SK-N-SH (cell line): ENCODE data around the gene TGFBRAP1. TPM values are rescaled to one million over a fixed set of nuclear protein-coding genes. Genes with fewer than 3 reads are reported as not detected.

Experiments
- CTCF ChIA-PET: fragments of 300-600, 350-600 bp; formaldehyde crosslinking; extraction: SDS; loops from one replicate; lab custom pipeline; 2021; lab: Yijun Ruan, JAX
- POLR2A ChIA-PET: fragments of 350-600 bp; sonication (Branson Sonifier 250); formaldehyde crosslinking; extraction: SDS; loops from one replicate; lab custom pipeline; 2020; ENCODE audit warnings: antibody characterized with exemption, inconsistent platforms; lab: Yijun Ruan, JAX
- DNase-seq: peaks from one replicate; pipeline ENCODE4 v3.0.0; 2012
- H2AFZ ChIP-seq: fragments of 200-600 bp; sonication (generic); 2 replicates; pipeline ENCODE4 v1.8.1; 2016; ENCODE audit warnings: antibody characterized with exemption, mild to moderate bottlenecking, low read depth
- H3F3A ChIP-seq: fragments of 200-600 bp; sonication (generic); replicated peaks from 2 replicates; pipeline ENCODE3; 2016; ENCODE audit warnings: antibody characterized with exemption, mild to moderate bottlenecking; ENCODE audit not compliant: insufficient read depth
- H3K27ac ChIP-seq, 2 experiments: fragments of 200-500 bp in 1 of 2; fragments of 200-600 bp in 1 of 2; sonication (Bioruptor generic) in 1 of 2; sonication (generic), shearing (Covaris generic) in 1 of 2; 2 replicates each; pipeline versions ENCODE4 v1.5.1 to v1.6.1; 2014 to 2016; ENCODE audit warnings: low read depth in 2 of 2, inconsistent platforms in 1 of 2, low read length in 1 of 2, mild to moderate bottlenecking in 1 of 2, mixed read lengths in 1 of 2
- H3K27me3 ChIP-seq: fragments of 200-600 bp; sonication (generic), shearing (Covaris generic); 2 replicates; pipeline ENCODE4 v1.6.1; 2016; ENCODE audit warnings: mixed run types; ENCODE audit not compliant: insufficient read depth
- H3K36me3 ChIP-seq, 2 experiments: fragments of 200-500 bp in 1 of 2; fragments of 200-600 bp in 1 of 2; sonication (Bioruptor generic) in 1 of 2; sonication (generic) in 1 of 2; replicated peaks in 1 of 2; 2 replicates each; pipeline versions ENCODE3 to v1.5.1; 2014 to 2016; ENCODE audit warnings: low read length in 1 of 2, mild to moderate bottlenecking in 1 of 2; ENCODE audit not compliant: insufficient read depth in 2 of 2, control insufficient read depth in 1 of 2
- H3K4me1 ChIP-seq, 2 experiments: fragments of 200-500 bp in 1 of 2; fragments of 200-600 bp in 1 of 2; sonication (Bioruptor generic) in 1 of 2; sonication (generic), shearing (Covaris generic) in 1 of 2; 2 replicates each; pipeline versions ENCODE4 v1.5.1 to v1.6.1; 2014 to 2016; ENCODE audit warnings: low read depth in 1 of 2, low read length in 1 of 2, mixed run types in 1 of 2; ENCODE audit not compliant: insufficient read depth in 2 of 2, control insufficient read depth in 1 of 2
- H3K4me2 ChIP-seq: fragments of 200-600 bp; sonication (generic), shearing (Covaris generic); 2 replicates; pipeline ENCODE4 v1.6.1; 2017; ENCODE audit warnings: mixed run types
- H3K4me3 ChIP-seq, 2 experiments: fragments of 200-500 bp in 1 of 2; fragments of 200-600 bp in 1 of 2; sonication (Bioruptor generic) in 1 of 2; sonication (generic), shearing (Covaris generic) in 1 of 2; 2 replicates each; pipeline versions ENCODE4 v1.5.1 to v1.8.1; 2014 to 2016; ENCODE audit warnings: low read depth in 2 of 2, inconsistent platforms in 1 of 2, low read length in 1 of 2, mild to moderate bottlenecking in 1 of 2, mixed read lengths in 1 of 2, moderate library complexity in 1 of 2
- H3K79me2 ChIP-seq: fragments of 200-600 bp; sonication (generic); 2 replicates; pipeline ENCODE4 v1.8.1; 2017; ENCODE audit warnings: mild to moderate bottlenecking; ENCODE audit not compliant: insufficient read depth
- H3K9ac ChIP-seq: fragments of 200-600 bp; sonication (generic); 2 replicates; pipeline ENCODE4 v1.6.1; 2017; ENCODE audit warnings: mixed run types
- H3K9me2 ChIP-seq: fragments of 200-600 bp; sonication (generic); 2 replicates; pipeline ENCODE4 v1.6.1; 2017; ENCODE audit warnings: mixed run types
- H3K9me3 ChIP-seq: fragments of 200-600 bp; sonication (generic); 2 replicates; pipeline ENCODE4 v1.6.1; 2017; ENCODE audit warnings: mixed run types, mild to moderate bottlenecking, moderate library complexity
- H4K20me1 ChIP-seq: fragments of 200-600 bp; sonication (generic); 2 replicates; pipeline ENCODE4 v1.6.1; 2017; ENCODE audit warnings: mild to moderate bottlenecking, mixed run types; ENCODE audit not compliant: insufficient read depth
- CHD2 ChIP-seq: fragments of 150-350 bp; IDR thresholded peaks from 2 replicates; pipeline ENCODE4 v1.6.1; 2018; ENCODE audit warnings: low read length; ENCODE audit not compliant: partially characterized antibody
- ELF1 ChIP-seq: IDR thresholded peaks from 2 replicates; pipeline ENCODE4 v1.4.0; 2012
- EP300 ChIP-seq, 2 experiments: IDR thresholded peaks; 2 replicates each; pipeline versions ENCODE4 v1.4.0 to v1.6.1; 2012; ENCODE audit warnings: borderline replicate concordance in 1 of 2, low read depth in 1 of 2, low read length in 1 of 2
- EZH2phosphoT487 ChIP-seq: fragments of 200-600 bp; sonication (generic); IDR thresholded peaks from 2 replicates; pipeline ENCODE4 v1.6.1; 2017; ENCODE audit warnings: low read depth, mixed run types, mild to moderate bottlenecking, antibody characterized with exemption, moderate library complexity, borderline replicate concordance
- FOSL2 ChIP-seq: IDR thresholded peaks from 2 replicates; pipeline ENCODE4 v1.4.0; 2012; ENCODE audit warnings: low read depth, mild to moderate bottlenecking, moderate library complexity, borderline replicate concordance
- GABPA ChIP-seq: IDR thresholded peaks from 2 replicates; pipeline ENCODE4 v1.4.0; 2012; ENCODE audit warnings: low read depth, mild to moderate bottlenecking
- JUND ChIP-seq: IDR thresholded peaks from 2 replicates; pipeline ENCODE4 v1.4.0; 2012
- MAX ChIP-seq: IDR thresholded peaks from 2 replicates; pipeline ENCODE4 v1.4.0; 2012; ENCODE audit warnings: low read depth
- MXI1 ChIP-seq: IDR thresholded peaks from 2 replicates; pipeline ENCODE4 v1.6.1; 2012; ENCODE audit warnings: mild to moderate bottlenecking, low read depth, low read length, improper control_type of control experiment
- NFIC ChIP-seq: IDR thresholded peaks from 2 replicates; pipeline ENCODE4 v1.4.0; 2012; ENCODE audit warnings: borderline replicate concordance
- NRF1 ChIP-seq: IDR thresholded peaks from 2 replicates; pipeline ENCODE4 v1.6.1; 2012; ENCODE audit warnings: low read depth, mild to moderate bottlenecking, low read length
- PBX3 ChIP-seq: IDR thresholded peaks from 2 replicates; pipeline ENCODE4; 2012
- POLR2AphosphoS5 ChIP-seq: IDR thresholded peaks from 2 replicates; pipeline ENCODE4 v1.6.1; 2012; ENCODE audit warnings: low read depth, low read length
- RAD21 ChIP-seq: IDR thresholded peaks from 2 replicates; pipeline ENCODE4 v1.6.1; 2012; ENCODE audit warnings: mild to moderate bottlenecking, low read length
- RCOR1 ChIP-seq: fragments of 150-350 bp; IDR thresholded peaks from 2 replicates; pipeline ENCODE4 v1.6.1; 2017; ENCODE audit warnings: antibody characterized with exemption, low read length
- RXRA ChIP-seq: IDR thresholded peaks from 2 replicates; pipeline ENCODE4 v1.4.0; 2012; ENCODE audit warnings: low read depth, mild to moderate bottlenecking, borderline replicate concordance
- SIN3A ChIP-seq: IDR thresholded peaks from 2 replicates; pipeline ENCODE4 v1.6.1; 2012; ENCODE audit warnings: low read depth, mild to moderate bottlenecking, low read length, moderate library complexity, borderline replicate concordance
- TAF1 ChIP-seq: IDR thresholded peaks from 2 replicates; pipeline ENCODE4 v1.6.1; 2012; ENCODE audit warnings: low read depth, mild to moderate bottlenecking, low read length, moderate library complexity, borderline replicate concordance
- TCF12 ChIP-seq: IDR thresholded peaks from 2 replicates; pipeline ENCODE4 v1.4.0; 2012
- USF1 ChIP-seq: IDR thresholded peaks from 2 replicates; pipeline ENCODE4 v1.4.0; 2012; ENCODE audit warnings: low read depth, borderline replicate concordance
- YY1 ChIP-seq: IDR thresholded peaks from 2 replicates; pipeline ENCODE4 v1.4.0; 2012; ENCODE audit warnings: low read depth, mild to moderate bottlenecking
- WGBS: methylation state at CpG from one replicate; pipeline ENCODE4 v1.1.6; 2017; ENCODE audit warnings: low lambda C conversion rate; 5-methylcytosine and 5-hydroxymethylcytosine counted together
- polyA plus RNA-seq, 3 experiments: library from polyadenylated mRNA; depleted of rRNA; stranded (reverse); fragments of >200 nt; gene quantifications; 2 replicates each; pipeline ENCODE4 v1.2.3, GENCODE V29; 2012

TGFBRAP1 gene
- polyA plus RNA-seq, 1 of the 3 experiments (the other 2 are of a cell fraction), result 5.7 TPM

GRCh38 chr2:105337122-105338019 is 7.8 kb upstream of the TGFBRAP1 start, which contains the start of gene C2orf49:
TSS of gene C2orf49 (plus strand) at chr2:105337540. CDS start at chr2:105337588, 48 bp downstream.
- 1% methylated on average over 24 of the region's 58 CpGs for WGBS
- ChIA-PET CTCF (interaction anchor here (0.7 to 1.4 kb wide), 4 partner anchors 8 to 184 kb away, joined by 3 to 5 read pairs (median 3); partner anchors contain the start of gene TGFBRAP1), POLR2A (interaction anchor here (0.6 to 1.7 kb wide), 3 partner anchors 61 to 1020 kb away, joined by 3 to 4 read pairs (median 3); partner anchors contain the start of gene FHL2)
- Histone ChIP-seq H3K27ac (peak within 1 kb of the TSS; percentile 96), H3F3A (no peaks in the 10 kb centered on the region), H3K4me2 (peak within 1 kb of the TSS; percentile 80), H2AFZ (peak within 1 kb of the TSS; percentile 94), H3K27me3 (no peaks in the 10 kb centered on the region), H3K9ac (peak within 1 kb of the TSS; percentile 98), H3K4me1 (peaks cover 8 to 10% of the 10 kb centered on the region in 2 experiments; a peak in 3 of 4 replicates), H3K9me3 (no peaks in the 10 kb centered on the region), H4K20me1 (no peaks in the 10 kb centered on the region), H3K4me3 (peak within 1 kb of the TSS; percentile 83 to 99), H3K36me3 (peaks cover 23 to 36% of the 10 kb centered on the region in 2 experiments), H3K79me2 (peaks cover 51% of the 10 kb centered on the region), H3K9me2 (no peaks in the 10 kb centered on the region)
- TF ChIP-seq MAX, result peak; percentile 73
- no peak for TF ChIP-seq FOSL2
- peak; percentile 61 for TF ChIP-seq CHD2
- TF ChIP-seq POLR2AphosphoS5, result peak; percentile 77
- TF ChIP-seq SIN3A, result peak; percentile 25; the same call in 1 of the 2 replicates
- peak; percentile 78 for TF ChIP-seq YY1
- TF ChIP-seq MXI1, result peak; percentile 81
- peak; percentile 72 for TF ChIP-seq TAF1
- 0 out of 4 replicates have a peak, but pooled peaks of 1 of the 2 experiments have one; percentile 12 for TF ChIP-seq EP300 (IDR thresholded peaks at IDR 0.05; ENCODE audit: borderline replicate concordance in 1 of 2, low read depth in 1 of 2, low read length in 1 of 2)
- no peak for TF ChIP-seq EZH2phosphoT487
- TF ChIP-seq GABPA, result peak; percentile 83
- peak; percentile 24; the same call in 1 of the 2 replicates for TF ChIP-seq RXRA
- no peak for TF ChIP-seq RCOR1
- peak; percentile 72 for TF ChIP-seq ELF1
- no peak for TF ChIP-seq PBX3
- DNase-seq, result peak; percentile 93

- Histone ChIP-seq H3K36me3 (peaks cover 18 to 32% of the 10 kb centered on the region in 2 experiments), H3K4me3 (peak overlapping the region; percentile 83 to 99), H3K9me3 (no peaks in the 10 kb centered on the region), H3K4me1 (peaks cover 8 to 10% of the 10 kb centered on the region in 2 experiments; a peak in 3 of 4 replicates), H3K79me2 (peaks cover 45% of the 10 kb centered on the region), H3K9ac (peak overlapping the region; percentile 98), H3K27ac (peak overlapping the region; percentile 96), H3K27me3 (no peaks in the 10 kb centered on the region), H4K20me1 (no peaks in the 10 kb centered on the region), H2AFZ (peak overlapping the region; percentile 94), H3F3A (no peaks in the 10 kb centered on the region), H3K9me2 (no peaks in the 10 kb centered on the region), H3K4me2 (peak overlapping the region; percentile 72)
- WGBS, result 0% methylated on average over 7 of the region's 7 CpGs
- no peak for DNase-seq
- POLR2A ChIA-PET, result interaction anchor here (1.7 kb wide), 1 partner anchor 62 kb away, joined by 4 read pairs; the partner anchor contains the start of gene FHL2
- CTCF ChIA-PET, result no interaction called here
- TF ChIP-seq SIN3A (no peak), TAF1 (no peak), NFIC (no peak), TCF12 (no peak), USF1 (no peak), RAD21 (no peak), EZH2phosphoT487 (no peak), MXI1 (no peak), CHD2 (no peak), EP300 (IDR thresholded peaks at IDR 0.05; ENCODE audit: borderline replicate concordance in 1 of 2, low read depth in 1 of 2, low read length in 1 of 2) (no peak), JUND (no peak), MAX (no peak), NRF1 (no peak), PBX3 (no peak), RCOR1 (no peak)
These were observed 7.2 kb upstream of the TGFBRAP1 start for GRCh38 chr2:105336786-105337121.
